HFF-Myc (cell line): ENCODE data around the gene PTPRN2.

Experiments
- DNase-seq: peaks from one replicate; pipeline ENCODE4 v3.0.0-alpha.2; 2011; ENCODE audit warnings: low read depth; ENCODE audit errors: extremely low read depth
- H3K4me3 ChIP-seq: replicated peaks from 2 replicates; pipeline ENCODE4 v1.5.1; 2011; ENCODE audit warnings: low read depth, mild to moderate bottlenecking, control low read depth, low read length
- TF ChIP-seq, protein P1 (sequence below): IDR thresholded peaks from 2 replicates; pipeline ENCODE4 v1.5.1; 2012; ENCODE audit warnings: mild to moderate bottlenecking, low read depth, low read length, control low read depth; ENCODE audit errors: missing control alignments

The PTPRN2 gene

DNA sequence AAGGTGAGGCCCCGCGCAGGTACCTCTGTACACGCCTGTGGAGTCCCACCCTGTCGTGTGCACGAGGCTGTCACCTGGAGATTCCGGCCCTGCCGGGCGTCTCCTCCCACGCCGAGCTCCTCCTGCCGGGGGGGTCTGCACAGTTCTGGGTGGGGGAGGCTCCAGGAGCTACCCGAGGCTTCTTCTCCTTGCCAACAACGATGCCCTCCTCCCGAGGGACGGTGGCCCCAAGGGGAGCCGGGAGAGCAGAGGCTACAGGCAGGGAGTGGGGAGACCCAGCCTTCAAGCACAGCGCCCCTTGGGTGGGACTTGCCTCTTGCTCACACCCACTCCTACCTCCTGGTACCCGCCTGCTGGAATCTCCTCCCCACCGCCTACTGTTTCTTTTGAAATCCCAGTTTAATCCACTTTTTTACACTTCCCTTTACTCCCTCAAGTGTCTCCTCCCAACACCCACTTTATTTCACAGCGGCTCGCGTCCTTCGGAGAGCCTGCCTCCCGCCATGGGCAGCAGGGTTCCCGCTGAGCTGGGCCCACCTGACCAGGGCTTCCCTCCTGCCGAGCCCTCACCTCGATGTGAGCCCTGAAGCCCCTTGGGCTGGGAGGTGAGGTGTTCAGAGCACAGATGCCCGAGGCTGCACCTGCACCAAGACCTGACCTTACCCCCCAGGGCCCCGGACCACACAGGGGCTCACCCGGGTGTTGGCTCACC is 912.8 kb downstream of the PTPRN2 start:
- no peak overlapping the region for H3K4me3 ChIP-seq
- TF ChIP-seq, protein P1, sequence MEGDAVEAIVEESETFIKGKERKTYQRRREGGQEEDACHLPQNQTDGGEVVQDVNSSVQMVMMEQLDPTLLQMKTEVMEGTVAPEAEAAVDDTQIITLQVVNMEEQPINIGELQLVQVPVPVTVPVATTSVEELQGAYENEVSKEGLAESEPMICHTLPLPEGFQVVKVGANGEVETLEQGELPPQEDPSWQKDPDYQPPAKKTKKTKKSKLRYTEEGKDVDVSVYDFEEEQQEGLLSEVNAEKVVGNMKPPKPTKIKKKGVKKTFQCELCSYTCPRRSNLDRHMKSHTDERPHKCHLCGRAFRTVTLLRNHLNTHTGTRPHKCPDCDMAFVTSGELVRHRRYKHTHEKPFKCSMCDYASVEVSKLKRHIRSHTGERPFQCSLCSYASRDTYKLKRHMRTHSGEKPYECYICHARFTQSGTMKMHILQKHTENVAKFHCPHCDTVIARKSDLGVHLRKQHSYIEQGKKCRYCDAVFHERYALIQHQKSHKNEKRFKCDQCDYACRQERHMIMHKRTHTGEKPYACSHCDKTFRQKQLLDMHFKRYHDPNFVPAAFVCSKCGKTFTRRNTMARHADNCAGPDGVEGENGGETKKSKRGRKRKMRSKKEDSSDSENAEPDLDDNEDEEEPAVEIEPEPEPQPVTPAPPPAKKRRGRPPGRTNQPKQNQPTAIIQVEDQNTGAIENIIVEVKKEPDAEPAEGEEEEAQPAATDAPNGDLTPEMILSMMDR = no peak

DNA sequence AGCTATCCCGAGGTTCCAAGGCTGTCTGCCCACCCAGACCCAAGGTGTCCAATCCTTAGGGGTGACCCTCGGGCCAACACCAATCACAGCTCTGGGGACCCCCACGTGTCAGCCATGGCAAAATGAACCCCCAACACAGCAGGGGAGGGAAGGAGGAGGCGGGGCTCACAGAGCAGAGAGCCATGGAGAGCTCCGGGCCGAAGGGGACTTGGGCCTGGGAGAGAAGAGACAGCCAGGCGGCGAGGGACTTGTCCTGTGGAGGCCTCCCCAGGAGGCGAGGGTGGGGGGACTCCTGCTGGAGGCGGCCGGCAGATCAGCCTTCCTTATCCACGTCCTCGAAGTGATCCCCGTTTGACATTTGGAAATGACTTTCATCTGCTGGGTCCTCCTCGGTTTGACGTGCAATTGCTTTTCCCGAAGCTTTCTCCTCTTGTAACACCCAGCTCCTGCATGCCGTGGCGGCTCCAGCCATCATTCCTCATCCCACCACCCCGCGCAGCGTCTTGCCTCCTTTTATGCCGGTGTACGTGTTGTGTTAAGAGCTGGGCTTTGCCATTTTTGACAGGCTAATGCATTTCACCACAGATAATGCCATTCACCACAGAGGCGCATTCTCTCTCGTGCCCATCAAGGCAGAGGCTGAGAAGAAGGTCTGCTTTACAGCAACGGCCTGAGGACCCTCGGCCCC is 913.5 kb downstream of the PTPRN2 start:
- DNase-seq = no peak
- H3K4me3 ChIP-seq = no peak overlapping the region
- TF ChIP-seq, protein P1 = no peak

More for the DNA sequence above, 912.8 kb downstream of the PTPRN2 start:
- DNase-seq = no peak

DNA sequence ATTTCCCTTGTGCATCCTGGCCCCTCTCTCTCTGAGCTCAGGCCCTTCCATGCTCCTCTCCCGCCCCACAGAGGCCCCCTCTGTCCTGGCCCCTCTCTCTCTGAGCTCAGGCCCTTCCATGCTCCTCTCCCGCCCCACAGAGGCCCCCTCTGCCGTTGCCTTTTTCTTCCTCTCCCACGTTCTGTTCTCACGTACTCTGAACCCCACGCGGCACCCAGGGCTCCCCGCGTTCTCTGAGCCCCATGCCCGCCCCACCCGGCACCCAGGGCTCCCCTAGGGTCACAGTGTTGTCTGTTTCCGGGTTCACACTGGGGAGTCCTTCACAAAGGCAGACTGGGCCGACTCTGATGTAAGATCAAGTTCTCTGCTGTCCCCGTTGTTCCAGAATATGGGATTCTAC is 914.0 kb downstream of the PTPRN2 start:
- no peak for DNase-seq
- H3K4me3 ChIP-seq = no peak overlapping the region
- TF ChIP-seq, protein P1 = no peak

DNA sequence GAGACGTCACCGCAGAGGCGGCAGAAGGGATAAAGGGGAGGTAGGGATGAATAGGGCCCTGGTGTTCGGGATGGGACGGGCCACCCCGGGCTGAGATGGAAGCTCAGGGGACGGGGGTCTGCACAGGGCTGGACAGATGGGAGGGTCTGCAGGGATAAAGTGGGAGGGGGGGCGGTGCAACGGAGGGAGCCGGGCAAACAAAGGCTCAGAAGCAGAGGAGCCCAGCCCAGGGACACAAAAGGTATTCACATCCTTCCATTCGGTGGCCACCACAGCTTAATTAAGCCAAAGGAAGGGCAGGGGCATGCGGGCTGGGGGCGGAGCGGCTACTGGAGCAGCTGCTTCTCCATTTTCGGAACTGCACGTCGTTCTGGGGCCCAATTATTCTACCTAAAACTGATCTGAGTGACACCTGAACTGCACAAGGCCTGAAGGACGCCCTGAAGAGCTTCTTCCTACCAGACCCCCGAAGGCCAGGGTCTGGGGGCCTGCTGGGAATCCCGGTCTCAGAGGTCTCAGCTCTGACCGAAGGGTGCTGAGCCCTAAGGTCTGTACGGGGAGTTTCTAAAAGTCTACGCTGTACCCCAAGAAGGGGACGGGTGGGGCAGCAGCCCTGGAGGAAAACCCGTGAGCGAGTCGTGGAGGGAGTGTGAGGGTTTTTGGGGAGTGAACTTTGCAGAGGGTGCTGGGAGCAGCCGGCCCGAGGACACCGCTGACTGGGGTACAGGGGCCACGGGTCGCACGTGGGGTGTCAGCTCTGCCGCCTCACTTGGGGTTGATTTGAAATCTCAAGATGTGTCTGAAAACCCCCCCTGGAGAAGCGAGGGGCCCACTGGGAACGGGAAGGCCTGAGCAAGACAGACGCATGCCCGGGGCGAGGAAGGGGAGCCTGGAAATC is 916.0 kb downstream of the PTPRN2 start:
- no peak for DNase-seq
- no peak overlapping the region for H3K4me3 ChIP-seq
- TF ChIP-seq, protein P1 = no peak

DNA sequence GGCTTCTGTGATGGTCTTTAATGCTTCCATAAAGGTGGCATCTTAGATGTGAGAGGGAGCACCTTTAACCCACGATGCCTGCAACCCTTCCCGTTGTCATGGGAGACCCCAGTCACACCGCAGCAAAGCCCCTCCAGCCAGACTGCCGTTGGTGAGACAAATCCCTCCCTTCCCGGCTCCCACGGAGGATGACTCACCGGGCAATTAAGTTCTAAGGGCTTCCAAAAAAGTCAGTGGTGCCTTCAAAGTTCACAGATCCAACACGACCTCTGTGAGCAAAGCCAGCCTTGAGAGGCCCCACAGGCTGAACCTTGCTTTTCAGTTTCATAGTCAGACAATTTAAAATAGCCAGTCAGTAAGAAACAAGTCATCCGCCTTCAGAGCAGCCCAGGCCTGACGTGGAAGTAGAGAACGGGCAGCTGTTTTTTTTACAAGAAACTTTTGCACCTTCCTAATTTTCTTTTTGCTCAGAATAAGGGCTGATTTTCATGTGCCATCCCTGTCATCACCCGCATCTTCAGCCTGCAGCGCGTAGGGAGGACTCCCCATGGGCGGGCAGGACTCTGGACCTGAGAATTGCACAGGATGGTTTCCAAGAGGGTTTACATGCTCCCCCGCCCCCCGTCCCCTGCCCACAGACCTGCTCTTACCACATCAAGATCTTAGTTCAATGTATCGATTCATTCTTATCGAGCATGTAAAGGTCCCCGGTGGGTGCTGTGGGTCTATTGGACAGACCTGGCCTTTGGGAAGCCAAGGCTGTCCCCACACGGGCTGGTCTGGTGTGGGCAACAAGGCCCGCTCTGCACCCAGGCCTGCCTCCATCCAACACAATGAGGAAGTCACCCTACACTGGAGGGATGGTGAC is 916.9 kb downstream of the PTPRN2 start:
- no peak overlapping the region for H3K4me3 ChIP-seq
- TF ChIP-seq, protein P1 = no peak
- no peak for DNase-seq

DNA sequence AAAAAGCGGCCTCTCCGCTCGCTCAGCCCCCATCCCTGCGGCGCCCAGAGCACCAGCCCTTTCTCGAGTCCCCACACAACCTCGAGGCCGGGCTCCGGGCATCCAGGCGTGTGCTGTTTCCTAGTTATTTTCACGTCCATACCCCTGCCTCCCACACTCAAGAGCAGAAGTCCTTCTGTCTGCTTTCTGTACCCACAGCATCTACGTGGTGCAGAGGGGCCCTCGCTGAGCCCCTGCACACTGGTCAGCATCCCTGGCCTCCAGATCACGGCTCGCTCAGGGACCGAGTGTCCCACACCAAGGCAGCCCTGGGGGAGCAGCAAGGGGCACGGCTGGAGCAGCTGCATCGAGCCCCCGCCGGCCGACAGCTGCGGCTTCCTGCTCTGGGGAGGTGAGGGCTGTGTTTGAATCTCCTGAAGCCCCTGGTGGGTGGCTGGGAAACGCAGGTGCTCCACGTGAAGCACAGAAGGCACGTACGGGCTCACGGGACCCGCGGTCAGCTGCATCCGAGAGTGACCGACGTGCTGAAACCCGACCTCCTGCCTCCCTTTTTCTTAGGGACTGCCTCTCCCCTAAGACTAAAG is 917.8 kb downstream of the PTPRN2 start:
- no peak for DNase-seq
- H3K4me3 ChIP-seq = no peak overlapping the region

More for the DNA sequence above, 917.8 kb downstream of the PTPRN2 start:
- TF ChIP-seq, protein P1 = no peak
